HL-60/S4 treated with phorbol 12-myristate 13-acetate at 8.2 ng/mL for 4 days and 3 days (cell line): Measurements from ENCODE around the gene FAM3D.
"Not testable (repeated sequence)": the region's sequence is repeated elsewhere in the genome, so short reads cannot be mapped to it uniquely, and the experiment has no call there.

ENCODE experiments used
- in situ Hi-C: fragments of 300-500 bp; cut with MboI; formaldehyde crosslinking; loops from 2 replicates; pipeline ENCODE4 v1.15.0; 2022; ENCODE audit warnings: low sequenced_read_pairs

FAM3D gene, protein sequence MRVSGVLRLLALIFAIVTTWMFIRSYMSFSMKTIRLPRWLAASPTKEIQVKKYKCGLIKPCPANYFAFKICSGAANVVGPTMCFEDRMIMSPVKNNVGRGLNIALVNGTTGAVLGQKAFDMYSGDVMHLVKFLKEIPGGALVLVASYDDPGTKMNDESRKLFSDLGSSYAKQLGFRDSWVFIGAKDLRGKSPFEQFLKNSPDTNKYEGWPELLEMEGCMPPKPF

DNA sequence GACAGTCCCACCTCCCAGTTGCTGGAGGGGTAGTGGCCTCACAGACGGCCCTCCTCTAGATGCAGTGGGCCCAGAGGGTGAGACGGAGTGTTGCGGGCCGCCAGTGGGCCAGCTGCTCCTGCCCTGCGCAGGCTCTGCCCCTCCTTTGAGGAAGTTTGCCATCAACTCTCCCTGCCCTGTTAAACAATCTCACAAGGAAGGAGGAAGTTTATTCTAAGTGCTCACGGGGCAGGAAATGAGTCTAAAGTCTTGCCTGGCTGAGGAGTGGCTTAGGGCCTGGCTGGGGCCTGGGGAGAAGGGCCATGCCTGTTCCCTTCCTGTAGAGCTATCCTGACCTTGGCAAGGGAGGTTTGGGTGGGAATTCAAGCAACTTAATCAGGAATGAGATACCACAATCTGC, at the start of gene FAM3D:
Gene FAM3D, minus strand, starts transcription at position 92 of the 400 bp plus-strand sequence. CDS start 11,211 bp downstream, outside the sequence.
- in situ Hi-C loops, result no loop called here

DNA sequence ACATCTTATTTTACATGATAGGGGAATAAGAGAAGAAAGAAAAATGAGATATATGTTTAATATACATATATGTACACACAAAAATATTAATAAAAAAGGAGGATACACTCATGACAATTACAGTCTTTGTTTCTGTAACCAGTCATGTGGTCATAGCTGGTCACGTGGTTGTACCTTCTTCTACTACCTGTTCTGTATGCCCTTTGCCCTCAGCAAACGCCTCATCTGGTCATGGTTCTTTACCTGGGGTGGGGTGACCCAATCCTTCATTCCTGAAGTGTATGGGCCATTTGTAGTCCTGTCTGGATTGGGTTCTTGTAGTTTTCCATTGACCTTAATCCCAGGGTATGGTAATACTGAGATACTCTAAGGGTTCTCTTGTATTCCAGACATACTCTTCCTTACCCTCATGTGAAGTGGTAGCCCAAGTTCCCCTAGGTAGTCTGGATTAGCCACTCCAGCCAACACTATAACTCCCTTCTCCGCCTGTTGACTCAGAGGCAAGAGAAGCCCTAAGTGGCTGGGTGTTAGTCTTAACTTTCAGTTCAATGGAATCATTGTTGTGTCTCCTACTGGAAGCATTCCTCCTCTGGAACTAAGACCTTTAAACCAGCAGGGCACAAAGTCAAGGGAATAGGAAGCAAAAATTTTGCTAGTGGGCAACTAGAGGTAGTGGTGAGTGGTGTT, 47.3 kb upstream of the FAM3D start:
- in situ Hi-C loops, result no loop called here

DNA sequence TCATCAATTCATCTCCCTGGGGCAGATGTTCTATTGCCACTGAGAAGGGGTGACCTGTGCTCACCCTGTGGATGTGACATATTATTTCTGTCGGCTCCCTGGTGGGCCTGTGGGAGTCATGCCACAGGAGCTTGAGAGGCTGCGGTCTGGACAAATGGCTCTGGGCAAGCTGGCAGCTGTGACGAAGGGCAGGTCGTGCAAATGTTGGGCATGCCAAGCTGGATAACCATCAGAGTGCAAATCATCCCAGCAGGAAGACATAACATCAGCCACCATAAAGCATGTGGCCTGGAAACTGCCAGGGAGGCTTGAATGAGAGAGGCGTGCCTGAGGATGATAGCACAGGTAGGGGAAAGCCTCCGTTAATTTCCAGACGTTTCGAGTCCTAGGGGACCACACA, 45.3 kb upstream of the FAM3D start:
- in situ Hi-C loops, result no loop called here

DNA sequence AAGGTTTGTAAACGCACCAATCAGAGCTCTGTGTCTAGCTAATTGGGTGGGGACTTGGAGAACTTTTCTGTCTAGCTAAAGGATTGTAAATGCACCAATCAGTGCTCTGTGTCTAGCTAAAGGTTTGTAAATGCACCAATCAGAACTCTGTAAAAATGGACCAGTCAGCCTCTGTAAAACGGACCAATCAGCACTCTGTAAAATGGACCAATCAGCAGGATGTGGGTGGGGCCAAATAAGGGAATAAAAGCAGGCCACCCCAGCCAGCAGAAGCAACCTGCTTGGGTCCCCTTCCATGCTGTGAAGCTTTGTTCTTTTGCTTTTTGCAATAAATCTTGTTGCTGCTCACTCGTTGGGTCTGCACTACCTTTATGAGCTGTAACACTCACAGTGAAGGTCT, 42.4 kb upstream of the FAM3D start:
- in situ Hi-C loops, result not testable (repeated sequence)

DNA sequence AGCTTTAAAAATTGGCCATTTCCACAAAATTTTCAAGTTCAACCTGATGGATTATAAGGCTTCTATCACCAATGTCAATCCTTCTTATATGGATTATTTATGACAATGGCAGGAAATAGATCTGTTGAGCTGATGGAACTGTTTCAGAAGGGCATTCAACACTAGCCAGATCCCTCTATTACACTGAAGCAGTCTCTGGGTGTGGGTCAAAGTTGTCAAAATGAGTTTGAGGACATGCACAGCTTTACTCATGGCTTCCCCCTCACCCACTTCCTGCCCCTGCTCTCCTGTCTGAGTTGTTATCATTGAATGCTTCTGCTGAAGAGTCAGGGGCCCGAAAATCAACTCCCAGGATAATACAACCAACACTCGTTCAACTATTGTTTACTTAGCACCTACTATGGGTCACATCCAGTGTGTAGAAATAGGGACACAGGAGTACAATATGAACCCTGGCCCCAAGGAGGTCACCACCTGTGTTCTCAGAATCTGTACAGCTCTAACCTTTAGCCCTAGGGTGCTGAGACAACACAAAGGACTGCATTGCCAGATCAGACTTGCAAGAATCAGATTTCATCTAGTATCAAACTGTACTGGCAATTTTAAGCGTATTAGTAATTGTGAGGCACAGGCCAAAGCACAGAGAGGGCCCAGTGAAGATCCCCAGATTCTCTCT, 41.7 kb upstream of the FAM3D start:
- in situ Hi-C loops, result no loop called here

DNA sequence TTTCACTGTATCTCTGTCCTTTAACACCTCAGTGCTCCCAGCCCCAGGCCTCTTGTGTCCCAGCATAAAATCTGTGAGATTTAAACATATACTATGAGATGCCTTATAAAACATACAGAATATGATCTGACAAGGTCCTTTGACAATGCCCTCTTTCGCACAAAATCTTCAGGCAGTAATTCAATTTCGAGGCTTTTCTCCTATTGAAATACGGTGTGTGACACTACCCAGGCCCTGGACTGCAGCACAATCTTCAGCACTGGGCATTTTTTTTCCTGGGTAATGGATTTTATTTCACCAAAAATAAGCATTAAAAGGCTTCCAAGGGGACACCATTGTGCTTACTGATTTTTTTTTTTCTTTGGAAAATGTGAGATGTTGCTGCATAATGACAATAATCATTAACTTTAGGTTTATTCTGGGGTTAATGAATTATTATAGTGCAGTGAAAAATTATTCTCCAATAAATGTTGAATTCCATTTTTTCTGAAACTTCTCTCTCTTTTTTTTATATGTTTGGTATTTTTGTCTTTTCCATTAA, 40.9 kb upstream of the FAM3D start:
- in situ Hi-C loops, result no loop called here

DNA sequence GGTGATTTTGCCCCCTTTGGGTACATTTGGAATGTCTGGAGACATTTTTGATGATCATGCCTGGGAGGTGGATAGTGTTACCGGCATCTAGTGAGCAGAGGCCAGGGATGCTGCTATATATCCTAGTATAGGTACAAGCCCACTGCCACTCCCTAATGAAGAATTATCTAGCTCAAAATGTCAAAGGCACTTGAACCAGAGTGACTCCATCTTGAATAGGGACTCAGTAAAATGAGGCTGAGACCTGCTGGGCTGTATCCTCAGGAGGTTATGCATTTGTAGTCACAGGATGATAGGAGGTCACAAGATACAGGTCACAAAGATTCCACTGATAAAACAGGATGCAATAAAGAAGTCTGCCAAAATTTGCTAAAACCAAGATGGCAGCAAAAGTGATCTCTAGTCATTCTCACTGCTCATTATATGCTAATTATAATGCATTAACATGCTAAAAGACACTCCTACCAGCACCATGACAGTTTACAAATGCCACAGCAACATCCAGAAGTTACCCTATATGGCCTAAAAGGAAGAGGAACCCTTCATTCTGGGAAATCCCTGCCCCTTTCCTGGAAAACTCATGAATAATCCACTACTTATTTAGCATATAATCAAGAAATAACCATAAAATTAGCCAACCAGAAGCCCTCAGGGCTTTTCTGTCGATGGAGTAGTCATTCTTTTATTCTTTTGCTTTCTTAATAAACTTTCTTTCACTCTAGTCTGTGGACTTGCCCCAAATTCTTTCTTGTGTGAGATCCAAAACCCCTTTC, 40.0 kb upstream of the FAM3D start:
- in situ Hi-C loops, result no loop called here

DNA sequence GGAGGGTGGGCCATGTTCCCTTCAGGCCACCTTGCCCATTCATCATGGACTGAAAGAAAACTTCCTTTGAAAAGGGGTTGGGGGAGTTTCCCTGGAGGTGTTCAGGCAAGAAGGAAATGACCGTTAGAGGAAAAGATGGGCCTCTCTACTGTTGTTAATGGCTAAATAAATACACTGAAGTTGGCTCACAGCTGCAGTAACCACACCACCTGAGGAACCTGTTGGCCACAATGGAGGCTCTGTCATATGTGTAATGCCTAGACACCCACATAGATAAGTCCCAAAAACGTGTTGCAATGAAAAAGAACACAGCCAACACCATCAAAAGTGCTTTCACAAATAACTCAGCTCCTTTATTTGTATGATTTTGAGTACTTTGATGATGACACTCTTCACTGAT, 38.2 kb upstream of the FAM3D start:
- in situ Hi-C loops, result no loop called here

DNA sequence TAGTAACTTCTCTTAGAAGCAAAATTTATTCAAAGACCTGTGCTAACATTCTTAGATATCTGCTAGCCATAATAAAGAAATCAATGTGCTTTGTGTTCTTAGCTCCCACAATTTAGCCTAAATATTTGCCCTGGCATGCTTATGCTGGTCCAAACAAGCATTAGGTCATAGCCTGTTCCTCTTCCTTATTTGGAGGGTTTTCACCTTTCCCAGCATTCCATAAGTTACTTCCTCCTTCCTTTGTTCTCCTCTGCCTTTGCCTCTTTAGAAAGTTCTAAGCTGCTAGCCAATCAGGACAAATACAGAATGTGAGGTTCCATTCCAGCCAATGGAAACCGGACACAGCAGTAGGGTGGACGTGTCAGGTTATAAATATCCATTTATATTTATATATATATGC, 37.7 kb upstream of the FAM3D start:
- in situ Hi-C loops, result not testable (repeated sequence)

DNA sequence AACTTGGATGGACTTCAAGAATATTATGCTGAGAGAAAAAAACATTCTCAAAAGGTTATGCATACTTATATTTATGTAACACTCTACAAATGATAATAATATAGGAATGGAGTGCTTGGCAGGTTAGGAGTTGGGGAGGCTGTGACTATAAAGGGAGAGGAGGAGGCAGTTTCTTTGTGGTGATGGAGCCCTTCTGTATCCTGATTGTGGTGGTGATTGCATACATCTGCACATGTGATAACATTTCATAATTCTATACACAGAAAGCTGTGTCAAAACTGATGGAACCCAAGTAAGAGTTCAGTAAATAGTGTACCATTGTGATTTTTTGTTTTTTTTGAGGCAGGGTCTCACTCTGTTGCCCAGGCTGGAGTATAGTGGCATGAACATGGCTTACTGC, 31.7 kb upstream of the FAM3D start:
- in situ Hi-C loops, result no loop called here

DNA sequence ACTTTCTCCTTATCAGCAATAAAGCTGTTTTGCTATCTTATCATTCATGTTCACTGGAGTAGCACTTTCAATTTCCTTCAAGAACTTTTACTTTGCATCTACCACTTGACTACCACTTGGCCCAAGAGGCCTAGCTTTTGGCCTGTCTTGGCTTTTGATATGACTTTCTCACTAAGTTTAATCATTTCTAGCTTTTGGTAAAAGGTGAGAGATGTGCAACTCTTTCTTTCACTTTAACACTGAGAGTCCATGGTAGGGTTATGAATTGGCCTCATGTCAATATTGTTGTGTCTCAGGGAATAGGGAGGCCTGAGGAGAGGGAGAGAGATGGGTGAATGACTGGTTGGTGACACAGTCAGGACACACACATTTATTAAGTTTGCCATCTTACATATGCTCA, 31.0 kb upstream of the FAM3D start:
- in situ Hi-C loops, result no loop called here

DNA sequence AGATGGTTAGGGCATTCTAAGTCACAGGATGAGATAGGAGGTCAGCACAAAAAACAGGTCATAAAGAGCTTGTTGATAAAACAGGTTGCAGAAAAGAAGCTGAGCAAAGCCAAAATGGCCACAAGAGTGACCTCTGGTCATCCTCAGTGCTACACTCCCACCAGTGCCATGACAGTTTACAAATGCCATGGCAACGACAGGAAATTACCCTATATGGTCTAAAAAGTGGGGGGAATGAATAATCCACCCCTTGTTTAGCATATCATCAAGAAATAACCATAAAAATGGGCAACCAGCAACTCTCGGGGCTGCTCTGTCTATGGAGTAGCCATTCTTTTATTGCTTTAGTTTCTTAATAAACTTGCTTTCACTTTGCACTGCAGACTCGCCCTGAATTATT, 30.2 kb upstream of the FAM3D start:
- in situ Hi-C loops, result not testable (repeated sequence)

DNA sequence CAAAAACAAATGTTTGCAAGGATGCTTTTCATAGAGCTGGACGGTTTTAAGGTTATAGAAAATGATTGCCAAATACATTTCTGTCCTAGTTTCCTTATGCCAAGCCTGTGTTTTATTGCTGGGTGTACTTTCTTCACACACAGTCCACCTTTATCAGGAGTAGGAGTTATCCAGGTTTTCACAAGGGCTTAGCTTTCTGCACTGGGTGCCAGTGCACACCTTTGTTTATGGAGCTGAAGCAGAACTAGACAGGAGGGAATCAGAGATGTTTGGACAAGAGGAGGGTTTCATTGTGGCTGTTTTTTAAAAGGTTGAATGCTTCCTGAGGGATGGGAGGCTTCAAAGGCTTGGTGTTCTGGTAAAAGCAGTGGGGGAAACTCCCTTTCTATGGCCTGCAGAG, 29.5 kb upstream of the FAM3D start:
- in situ Hi-C loops, result no loop called here

DNA sequence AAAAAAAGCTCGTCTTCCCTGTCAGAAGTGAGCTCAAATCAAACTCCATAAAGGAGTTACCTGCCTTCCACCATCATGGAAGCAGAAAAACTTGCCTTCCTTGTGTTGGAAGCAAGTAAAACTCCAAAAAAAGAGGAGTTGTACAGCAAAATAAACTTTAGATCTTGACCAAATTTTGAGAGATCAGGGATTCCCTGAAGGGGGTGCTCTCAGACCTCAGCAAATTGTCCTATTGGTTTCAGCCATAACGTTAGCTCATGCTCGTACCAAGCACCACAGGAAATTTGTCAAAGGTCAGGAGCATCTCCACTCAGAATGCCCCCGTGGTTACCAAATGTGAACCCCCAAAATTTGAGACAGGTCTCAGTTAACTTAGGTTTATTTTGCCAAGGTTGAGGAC, 28.7 kb upstream of the FAM3D start:
- in situ Hi-C loops, result not testable (repeated sequence)

DNA sequence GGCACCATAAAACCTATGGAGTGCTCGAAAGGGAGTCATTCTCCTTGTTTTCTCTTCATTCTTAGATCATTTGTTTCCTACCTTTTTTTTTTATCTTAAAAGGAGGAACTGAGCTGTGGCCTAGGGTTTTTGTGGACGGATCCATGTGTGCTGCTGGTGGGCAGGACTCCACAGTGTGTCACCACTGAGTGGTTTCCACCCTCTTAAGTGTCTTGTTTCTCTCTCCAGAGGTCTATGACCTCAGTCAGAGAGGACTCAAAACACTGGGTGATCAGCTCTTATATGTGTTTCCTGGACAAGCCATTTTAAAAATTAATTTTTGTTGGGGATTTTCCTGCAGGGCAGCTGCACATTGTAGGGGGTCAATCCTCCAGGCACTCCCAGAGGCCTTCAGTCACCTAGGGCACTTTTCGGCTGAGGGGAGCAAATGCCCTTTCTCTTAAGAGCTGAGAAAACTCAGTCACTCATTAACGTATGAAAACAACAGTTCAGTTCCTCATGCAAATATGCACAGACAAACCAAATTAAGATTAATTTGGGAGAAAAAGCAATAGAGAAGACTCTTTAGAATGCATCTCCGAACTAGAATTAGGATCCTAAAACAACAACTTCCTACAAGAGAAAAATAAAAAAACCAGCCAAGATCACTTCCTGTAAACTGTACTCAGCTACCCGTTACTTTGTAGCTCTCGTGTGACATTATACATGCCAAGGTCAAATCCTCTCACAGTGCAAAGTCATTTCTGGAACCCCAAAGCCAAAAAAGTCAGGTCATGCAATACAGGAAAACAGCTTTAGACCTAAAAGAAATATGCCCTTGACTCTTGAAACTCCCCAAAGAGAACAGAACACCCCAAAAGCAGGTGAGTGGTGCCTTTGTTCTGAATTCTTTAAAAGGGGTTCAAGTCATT, 27.6 kb upstream of the FAM3D start:
- in situ Hi-C loops, result no loop called here

DNA sequence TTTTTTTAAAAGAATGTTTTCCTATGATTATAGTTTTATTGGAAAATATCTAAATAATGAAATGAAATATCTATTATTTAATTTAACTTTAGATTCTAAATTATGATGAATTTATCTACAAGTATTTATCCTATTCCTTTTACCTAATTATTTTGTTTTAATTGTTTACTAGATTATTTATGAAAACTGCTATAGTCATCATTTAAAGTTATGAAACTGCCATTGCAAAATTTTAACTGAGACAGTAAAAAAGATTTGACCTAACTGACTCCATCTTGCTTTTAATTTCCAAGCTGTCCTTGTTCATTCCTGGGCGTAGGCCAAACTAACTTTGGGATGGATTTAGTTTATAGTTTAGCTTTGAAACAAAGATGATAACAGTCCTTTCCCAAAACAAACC, 25.9 kb upstream of the FAM3D start:
- in situ Hi-C loops, result no loop called here

DNA sequence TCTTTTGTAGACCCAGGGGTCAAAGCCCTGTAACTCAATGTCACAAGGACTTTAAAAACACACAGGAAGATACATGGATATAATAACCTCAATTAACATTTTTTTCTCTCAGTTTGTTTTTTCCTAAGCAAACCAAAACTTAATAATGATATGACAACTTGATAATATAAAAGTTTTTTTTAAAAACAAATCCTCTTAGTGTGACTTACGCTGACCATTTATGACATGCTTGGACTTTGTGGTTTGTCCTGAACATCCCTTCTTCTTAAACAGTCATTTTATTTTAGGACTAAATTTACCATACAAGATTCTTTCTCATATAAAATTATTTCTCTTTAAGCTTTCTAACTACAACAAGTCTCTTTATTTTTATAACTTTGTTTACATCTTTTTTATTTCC, 25.4 kb upstream of the FAM3D start:
- in situ Hi-C loops, result no loop called here

DNA sequence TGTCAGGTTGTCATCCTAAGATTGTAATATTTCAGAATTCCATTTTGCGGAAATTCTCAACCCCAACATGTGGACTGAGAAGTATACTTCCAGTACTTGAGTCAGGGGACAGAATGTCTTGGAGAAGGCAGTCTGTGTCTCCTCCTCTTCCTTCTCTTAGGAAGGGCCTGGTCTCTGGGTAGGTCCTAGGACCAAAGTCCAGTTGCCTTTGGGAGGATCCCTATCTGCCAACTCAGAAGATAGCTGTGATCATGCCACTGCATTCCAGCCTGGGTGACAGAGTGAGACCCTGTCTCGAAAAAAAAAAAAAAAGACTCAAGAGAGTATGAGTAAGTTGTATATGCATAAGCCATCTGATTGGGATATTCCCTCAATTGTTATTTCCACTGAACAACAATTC, 23.9 kb upstream of the FAM3D start:
- in situ Hi-C loops, result no loop called here

DNA sequence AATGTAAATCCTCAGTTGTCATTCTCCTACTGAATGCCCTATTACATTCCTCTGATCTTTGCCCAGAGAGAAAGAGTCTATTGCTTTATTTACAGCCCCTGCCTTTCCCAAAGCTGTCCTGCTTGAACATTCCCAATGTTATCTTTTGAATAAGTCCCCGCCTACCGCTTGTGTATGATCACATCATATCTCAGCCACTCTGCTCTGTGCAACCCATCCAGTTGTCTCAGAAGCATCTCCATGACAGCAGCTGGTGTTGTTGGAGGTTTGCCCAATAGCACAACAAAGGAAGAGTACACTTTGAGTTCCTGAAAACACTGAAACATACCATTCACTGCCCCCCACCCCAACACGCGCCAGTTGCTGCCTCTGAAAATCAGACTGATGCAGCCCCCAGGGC, 22.0 kb upstream of the FAM3D start:
- in situ Hi-C loops, result no loop called here

DNA sequence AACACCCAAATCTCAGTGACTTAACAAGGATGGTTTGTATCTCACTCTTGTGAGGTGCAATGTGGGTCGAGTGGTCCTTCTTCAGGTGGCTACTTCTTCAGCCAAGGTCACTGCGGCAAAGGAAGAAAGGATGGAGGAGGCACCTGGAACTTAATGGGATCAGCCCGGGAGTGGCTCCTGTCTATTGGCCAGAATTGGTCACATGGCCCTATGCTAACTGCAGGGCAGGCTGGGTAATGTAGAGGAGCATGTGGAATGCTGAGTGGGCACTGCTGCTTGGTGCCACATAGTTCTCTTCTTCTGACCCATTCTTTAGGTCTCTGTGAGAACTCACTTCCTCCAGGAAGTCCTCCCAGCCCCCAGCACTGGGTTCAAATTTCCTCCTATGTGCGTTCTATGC, 20.3 kb upstream of the FAM3D start:
- in situ Hi-C loops, result no loop called here
